ENCODE data around the gene ITPKB.

Gene ITPKB

GRCh38 chr1:226663327-226663704 lies 75.8 kb downstream of the ITPKB start:
- no peak for DNase-seq

GRCh38 chr1:226662642-226663326 lies 76.3 kb downstream of the ITPKB start:
- DNase-seq = peak; percentile 32 to 99 (median 77)

DNA sequence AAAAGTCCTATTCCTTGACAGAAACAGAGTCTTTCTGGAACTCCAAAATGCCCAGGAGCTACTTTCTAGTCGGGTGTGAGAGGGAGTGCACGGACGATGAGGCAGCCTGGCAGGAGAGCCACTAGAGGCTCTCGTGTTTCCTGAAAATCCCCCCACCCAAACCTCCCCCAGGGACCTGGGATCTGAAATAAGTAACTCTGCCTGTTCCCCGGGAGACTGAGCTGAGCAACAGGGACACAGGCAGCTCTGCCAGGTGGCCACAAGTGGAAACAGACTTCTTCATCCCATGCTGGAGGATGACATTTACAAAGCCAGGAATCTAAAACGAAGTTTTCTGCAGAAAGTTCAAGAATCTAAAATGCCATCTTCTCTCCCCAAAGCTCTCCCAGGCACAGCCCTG lies 77.1 kb downstream of the ITPKB start:
- DNase-seq = no peak

- peak in 1 of 5 experiments; percentile 59 for DNase-seq
These were observed 77.8 kb downstream of the ITPKB start for GRCh38 chr1:226661271-226661670.

DNA sequence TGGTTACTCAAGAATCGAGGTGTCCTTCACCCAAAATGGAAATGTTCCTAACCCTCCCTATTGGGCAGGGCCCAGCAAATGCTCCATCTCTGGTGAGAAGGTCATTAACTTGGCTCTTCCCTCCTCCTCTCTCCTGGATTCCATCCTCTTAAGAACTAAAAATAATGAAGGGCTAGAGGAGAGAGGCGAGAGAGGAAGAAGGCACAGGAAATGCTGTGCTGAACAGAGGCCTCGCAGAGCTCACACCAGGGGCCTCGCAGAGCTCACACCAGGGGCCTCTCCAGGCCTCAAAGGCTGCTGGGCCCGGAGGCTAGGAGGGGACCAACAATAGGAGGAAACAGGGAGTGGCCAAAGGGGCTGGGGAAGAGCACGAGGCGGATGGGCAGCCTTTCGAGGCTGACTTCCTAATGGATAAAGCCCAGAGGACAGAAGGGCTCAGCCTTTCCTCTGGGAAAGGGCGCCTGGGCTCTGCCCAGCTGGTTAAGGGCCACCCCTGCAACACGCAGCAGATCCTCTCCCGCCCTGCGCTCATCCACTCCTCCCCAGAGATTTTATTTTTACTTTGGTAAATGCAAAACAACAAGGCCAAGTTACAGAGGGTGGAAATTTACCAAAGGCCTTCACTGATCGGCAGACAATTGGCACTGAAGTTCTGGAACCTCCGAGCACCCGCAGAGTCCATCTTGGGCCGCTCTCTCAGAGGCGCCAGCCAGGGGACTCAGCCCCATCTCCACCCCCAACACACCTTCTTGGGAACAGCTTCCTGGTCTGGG lies 78.5 kb downstream of the ITPKB start:
- peak in 1 of 5 experiments; percentile 60 for DNase-seq

DNA sequence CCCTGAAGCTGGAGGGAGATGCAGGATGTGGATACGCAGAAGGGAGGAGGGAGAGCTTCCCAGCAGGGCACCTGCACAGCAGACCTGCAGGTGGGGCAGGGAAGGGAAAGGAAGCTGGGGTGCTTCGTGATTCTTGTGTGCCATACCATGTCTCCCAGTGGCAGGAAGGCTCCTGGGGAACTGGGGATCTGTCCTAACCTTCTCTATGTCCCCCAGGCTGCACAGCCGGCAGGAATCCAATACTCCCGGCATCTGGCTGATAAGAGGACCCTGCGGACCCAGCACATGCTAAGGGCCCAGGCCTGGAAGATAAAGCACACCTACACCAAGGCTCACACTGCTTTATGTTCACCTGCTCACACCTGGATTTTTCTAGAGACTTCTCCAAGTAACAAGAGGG lies 79.4 kb downstream of the ITPKB start:
- no peak for DNase-seq

GRCh38 chr1:226659136-226659535 lies 79.9 kb downstream of the ITPKB start:
- no peak for DNase-seq

DNA sequence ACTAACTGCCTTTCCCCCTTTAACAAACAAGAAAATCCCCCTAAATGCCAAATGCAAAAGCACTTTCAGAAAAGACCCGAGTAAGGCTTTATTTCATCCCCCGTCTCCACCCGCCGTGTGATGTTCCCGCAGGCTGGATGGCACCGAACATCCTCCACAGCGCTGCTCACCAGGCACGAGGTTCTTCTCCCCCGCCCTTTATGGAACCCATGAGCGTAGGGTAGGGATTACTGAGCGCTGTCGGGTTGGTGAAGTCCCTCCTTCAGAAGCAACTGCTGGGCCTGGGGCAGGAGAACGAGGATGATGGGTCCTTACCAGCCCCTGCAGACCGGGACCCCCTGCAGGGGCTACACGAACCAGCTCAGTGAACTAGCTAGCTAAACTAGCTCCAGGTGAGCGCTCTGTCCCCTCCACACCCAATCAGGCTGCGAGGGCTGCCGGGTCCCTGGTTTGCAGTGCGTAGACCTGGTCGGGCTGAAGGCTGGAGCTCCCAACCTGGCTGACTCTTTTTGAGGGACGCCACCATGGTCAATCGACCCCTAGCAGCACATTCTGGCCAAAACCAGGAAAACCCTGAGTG lies 80.4 kb downstream of the ITPKB start:
- DNase-seq = no peak

DNA sequence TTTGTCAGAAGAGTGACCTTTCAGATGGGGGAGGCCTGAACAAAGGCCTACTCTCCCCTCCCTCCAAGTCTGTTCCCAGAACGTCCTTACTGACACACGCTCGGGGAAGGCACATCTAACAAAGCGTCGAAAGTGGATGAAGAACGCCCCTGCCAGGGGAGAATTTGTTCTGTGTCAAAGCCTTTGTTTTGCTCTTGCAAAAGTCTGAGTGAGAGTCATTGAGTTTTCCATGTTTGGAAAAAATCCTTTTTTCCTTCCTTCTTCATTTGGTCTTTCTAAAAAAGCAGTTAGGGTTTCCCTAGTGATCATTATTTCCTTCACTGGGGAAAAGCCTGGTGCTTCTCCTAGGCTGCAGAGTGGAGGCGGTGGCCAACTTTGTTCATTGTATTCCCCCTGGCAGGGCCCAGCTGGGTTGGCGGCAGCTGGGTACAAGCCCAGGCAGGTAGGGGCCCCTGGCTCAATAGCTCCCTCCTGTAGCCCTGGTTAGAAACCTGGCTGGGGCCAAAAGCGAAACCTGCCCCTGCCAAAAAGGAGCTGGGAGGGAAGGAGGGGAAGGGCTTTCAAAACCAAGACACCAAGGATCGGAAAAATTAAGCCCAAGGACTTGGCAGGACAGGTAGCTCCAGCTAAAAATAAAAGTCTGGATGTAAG lies 81.1 kb downstream of the ITPKB start:
- no peak for DNase-seq

DNA sequence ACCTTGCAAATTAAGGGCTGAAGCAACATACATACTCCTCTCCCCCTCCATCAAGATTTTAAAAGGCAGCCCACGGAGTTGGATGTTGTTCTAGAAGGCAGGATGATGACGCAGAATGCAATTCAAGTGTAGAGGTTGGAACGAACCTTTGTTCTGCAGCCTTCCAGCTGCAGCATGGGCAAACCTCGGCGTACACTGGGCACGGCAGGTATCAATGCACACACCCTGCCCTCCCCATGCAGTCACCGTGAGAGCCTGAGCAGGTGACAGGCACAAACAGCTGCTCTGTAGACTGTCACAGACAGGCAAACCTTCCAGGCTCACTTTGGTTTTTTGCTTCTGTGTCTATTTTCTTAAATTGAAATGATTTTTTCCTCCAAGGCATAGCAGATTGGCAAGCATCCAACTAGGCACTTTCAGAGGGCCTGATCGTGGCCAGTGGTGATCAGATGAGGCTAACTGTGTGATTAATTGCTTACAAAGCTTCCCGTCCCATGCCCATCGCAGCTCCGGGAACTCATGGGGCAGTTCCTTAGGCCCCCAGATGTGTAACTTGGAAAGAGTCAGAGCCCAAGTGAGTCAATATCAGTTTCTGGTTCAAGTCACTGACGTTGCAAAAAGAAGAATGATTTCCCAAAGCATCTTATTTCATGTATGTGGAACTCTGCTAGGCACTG lies 82.3 kb downstream of the ITPKB start:
- DNase-seq = peak in 2 of 5 experiments; percentile 44 to 80

DNA sequence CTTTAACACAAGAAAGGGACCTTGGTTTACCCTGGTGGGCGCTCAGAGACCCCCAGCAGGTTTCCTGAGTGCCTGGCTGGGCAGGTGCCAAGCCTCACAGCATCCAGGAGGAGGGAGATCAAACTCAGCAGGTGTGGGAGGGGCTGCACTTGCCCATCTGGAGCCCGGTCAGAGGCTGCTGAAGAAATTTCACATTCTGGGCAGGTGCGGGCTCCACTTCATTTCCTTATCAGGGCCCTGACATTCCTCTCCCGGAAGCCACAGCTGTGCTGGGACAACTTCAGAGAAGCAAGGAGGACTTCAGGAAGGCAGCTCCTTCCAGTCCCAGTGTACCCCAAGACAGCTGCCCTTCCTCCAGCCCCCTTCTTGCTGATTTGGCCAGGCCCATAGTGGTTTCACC lies 82.9 kb downstream of the ITPKB start:
- DNase-seq = no peak

- DNase-seq = peak in 1 of 5 experiments; percentile 55
These were observed 83.6 kb downstream of the ITPKB start for GRCh38 chr1:226655251-226656163.

DNA sequence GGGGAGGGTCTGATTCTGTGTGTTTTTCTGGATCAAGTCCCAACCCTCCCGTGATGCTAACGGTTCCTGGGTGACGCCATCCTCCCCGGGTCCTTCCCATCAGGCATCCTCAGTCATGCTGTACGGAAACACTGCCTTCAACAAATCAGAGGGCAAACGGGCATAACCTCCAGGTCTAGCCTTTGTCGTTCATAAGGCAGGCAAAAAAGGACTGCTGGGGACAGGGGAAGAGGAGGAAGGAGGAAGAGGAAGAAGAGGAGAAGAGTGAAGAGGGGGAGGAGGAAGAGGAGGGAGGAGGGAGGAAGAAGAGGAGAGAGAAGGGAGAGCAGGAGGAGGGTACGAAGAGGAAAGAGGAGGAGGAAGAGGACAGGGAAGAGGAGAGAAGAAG lies 84.4 kb downstream of the ITPKB start:
- no peak for DNase-seq

DNA sequence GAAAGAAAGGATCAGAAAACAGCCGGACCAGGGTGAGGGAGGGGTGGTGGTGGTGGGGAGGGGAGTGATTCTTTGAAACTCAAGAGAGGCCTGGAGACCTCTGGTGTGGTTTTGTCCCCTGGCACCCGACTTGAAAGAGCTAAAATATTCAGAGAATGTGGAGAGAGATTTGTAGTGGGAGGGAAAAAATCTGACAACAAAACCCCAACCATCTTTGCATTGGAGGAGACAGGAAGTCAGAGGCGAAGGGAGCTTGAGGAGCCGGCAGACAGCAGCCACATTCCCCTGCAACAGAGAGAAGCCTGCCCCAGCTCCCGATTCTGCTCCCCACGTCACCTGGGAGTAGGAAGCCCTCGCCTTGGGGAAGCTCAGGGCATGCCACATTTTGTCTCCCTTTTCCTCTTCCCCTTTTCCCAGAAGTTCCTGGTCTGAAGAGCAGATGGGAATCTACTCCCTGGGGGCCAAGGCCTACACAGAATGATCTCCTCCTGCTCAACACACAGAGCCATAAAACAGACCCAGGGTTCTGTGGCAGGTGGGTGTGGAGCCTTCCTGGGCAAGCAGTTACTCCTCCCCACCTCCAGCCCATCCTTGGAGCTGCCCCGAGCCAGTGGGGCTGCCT lies 84.9 kb downstream of the ITPKB start:
- peak in 1 of 5 experiments; percentile 52 for DNase-seq

DNA sequence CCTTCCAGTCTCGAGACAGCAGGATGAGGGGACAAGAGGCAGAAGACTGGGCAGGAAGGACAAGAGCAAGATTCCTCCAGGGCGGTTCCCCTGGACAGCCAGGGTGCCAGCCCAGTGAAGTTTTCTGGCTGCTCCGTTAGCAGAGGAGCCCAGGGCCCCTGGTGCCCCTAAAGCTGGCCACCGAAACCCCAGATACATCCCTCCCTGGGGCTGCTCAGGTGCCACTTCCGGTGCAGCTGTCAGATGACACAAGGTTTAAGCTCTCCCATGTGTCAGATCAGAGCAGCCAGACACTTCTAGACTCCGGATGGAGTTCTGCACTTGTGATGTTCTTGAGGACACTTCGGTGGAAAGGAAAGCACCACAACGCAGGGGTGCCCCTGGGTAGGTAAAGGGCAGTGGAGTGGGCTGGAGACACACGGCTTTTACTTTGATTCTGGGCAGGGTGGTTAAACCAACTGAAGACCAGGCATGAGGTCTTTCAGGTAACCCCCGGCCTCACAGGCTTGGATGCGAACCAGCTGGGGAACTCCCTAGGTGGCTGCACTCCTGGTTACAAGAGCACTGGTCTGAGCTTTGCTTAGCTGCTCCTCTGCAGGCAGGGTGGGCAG lies 85.7 kb downstream of the ITPKB start:
- DNase-seq = peak in 4 of 5 experiments; percentile 35 to 91 (median 75)

GRCh38 chr1:226652613-226653012 lies 86.5 kb downstream of the ITPKB start:
- DNase-seq = no peak

DNA sequence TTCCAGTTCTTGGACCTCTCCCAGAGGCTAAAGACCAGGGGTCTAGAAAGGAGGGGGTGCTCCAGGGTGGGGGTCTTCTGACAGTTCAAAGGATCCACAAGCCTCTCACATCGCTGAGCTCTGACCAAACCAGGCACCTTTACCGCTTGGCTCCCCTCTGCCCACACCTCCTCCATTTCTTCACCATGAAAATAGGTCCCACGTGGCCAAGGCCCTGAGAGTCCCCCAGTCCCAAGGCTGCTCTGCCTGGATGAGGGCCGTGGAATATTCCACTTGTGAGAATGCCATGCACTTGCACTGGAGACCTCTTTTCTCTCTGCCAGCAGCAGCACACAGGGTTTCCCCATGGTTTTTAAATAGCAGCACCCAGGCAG lies 87.4 kb downstream of the ITPKB start:
- DNase-seq = no peak

DNA sequence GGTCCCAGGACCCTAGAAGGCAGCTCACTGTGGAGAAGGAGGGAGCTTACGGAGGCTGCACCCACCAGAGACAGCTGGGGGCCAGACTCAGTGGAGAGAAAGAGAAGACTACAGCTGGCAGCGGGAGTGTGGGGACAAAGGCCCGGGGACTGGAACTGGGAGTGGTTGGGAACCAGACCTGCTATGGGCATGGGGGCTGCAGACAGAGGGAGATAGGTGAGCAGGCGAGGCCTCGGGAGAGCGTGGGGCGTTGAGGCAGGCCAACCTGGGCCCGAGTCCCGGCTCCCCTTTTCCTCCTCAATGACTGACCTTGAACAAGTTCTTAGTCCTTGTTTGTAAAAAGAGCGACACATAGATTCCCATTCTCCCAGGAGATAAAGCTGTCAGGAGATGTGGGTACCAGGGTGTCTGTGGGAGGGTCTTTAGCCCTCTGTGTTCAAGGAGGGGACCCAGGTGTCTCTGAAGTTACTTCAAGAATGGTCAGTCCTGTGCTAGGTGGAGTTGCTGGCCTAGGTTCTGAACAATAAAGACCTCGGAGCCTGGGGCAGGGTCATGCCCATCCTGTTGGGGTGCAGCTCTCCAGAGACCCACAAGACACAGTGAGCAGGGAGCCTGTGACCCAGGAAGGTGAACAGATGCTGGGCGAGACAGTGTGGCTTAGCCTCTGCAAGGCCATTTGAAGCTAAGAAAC lies 87.9 kb downstream of the ITPKB start:
- no peak for DNase-seq

DNA sequence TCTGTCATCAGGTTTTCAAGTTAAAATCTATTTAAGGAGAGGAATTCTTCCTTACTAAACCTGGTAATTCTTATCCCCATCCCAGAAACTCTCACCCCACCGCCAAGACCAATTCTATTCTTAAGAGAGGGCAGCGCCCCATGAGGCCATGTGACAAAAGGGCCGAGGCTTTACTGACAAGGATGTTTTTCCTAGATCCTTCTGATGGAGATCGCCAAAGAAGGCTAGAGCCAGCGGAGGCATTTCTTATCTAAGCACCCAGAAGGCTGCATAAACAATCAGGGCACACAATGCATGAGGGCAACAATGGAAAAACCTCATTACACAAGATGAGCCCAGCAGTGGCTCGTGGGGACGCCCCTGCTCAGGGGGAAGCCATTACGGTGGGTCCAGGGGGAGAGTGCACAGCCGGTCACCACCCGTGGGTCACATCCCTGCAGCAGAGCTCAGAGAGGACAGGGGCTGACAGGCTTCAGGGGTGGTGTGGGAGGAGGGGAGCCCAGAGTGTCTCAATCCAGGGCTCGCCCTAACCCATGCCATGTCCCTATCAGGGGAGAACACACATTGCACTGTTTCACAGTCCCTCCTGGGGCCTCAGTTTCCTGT lies 88.7 kb downstream of the ITPKB start:
- DNase-seq = no peak

GRCh38 chr1:226649780-226650179 lies 89.3 kb downstream of the ITPKB start:
- peak in 1 of 5 experiments; percentile 59 for DNase-seq
